Measurements from ENCODE around the gene MYO16. TPM values are rescaled to one million over a fixed set of nuclear protein-coding genes. Genes with fewer than 3 reads are reported as not detected.

MYO16 gene
- total RNA-seq, 3 donors from 2014 or later: 0.15 to 0.48 (median 0.33) TPM

DNA sequence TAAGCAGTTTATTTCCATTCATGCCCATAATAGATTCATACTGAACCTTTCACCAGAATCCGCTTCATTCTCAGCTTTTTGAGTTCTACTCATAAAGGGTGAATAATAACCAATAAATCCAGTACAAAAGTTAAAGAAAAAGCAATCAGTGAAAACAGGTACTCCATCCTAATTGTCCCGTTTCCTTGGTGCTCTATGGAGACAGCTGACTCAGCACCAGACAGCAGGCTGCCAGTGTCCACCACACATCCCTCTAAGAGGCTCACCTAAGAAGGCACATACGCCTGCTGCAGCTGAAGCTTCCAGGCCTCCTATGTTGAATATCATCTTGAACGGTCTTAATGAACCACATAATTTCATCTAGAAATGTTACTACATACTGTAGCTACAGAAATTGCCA is 27.3 kb downstream of the MYO16 start:
- intact Hi-C loops (cut with DNase I; ENCODE audit: low total_unique reads): no loop called here
- TF ChIP-seq POLR2A (IDR thresholded peaks at IDR 0.05) (no peak), POLR2AphosphoS5 (IDR thresholded peaks at IDR 0.05) (no peak)
- TF ChIP-seq, protein P1, sequence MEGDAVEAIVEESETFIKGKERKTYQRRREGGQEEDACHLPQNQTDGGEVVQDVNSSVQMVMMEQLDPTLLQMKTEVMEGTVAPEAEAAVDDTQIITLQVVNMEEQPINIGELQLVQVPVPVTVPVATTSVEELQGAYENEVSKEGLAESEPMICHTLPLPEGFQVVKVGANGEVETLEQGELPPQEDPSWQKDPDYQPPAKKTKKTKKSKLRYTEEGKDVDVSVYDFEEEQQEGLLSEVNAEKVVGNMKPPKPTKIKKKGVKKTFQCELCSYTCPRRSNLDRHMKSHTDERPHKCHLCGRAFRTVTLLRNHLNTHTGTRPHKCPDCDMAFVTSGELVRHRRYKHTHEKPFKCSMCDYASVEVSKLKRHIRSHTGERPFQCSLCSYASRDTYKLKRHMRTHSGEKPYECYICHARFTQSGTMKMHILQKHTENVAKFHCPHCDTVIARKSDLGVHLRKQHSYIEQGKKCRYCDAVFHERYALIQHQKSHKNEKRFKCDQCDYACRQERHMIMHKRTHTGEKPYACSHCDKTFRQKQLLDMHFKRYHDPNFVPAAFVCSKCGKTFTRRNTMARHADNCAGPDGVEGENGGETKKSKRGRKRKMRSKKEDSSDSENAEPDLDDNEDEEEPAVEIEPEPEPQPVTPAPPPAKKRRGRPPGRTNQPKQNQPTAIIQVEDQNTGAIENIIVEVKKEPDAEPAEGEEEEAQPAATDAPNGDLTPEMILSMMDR (IDR thresholded peaks at IDR 0.05): no peak
- Histone ChIP-seq H3K9me3 (peaks cover 0 to 9% of the 10 kb centered on the region in 2 donors), H3K4me3 (no peak overlapping the region), H3K27ac (no peak overlapping the region), H3K4me1 (no peaks in the 10 kb centered on the region), H3K27me3 (no peaks in the 10 kb centered on the region), H3K36me3 (no peaks in the 10 kb centered on the region)
- no peak for DNase-seq (ENCODE audit: low spot score in 2 of 2)

DNA sequence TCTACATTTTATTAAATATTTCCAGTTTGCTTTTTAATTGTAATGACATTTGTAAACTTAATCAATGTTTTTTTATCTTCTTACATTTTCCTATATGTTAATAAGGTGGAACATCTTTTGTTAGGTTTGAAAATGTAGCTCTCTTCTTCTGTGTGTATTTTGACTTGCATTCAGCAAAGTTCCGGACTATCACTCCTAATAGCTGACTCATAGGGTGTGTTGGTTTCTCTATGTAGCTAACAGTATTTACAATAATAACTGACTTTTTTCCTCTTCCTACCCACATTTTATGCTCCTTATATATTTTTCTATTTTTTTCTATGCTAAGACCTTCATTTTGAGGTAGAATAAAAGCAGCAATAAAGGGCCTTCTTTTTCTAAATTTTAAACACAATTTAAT is 28.1 kb downstream of the MYO16 start:
- intact Hi-C loops (cut with DNase I; ENCODE audit: low total_unique reads): no loop called here
- Histone ChIP-seq H3K27ac (no peak overlapping the region), H3K9me3 (peaks cover 0 to 15% of the 10 kb centered on the region in 2 donors), H3K27me3 (no peaks in the 10 kb centered on the region), H3K36me3 (no peaks in the 10 kb centered on the region), H3K4me3 (no peak overlapping the region), H3K4me1 (no peaks in the 10 kb centered on the region)
- no peak for DNase-seq (ENCODE audit: low spot score in 2 of 2)
- TF ChIP-seq POLR2A (IDR thresholded peaks at IDR 0.05): no peak
- TF ChIP-seq POLR2AphosphoS5 (IDR thresholded peaks at IDR 0.05): no peak
- TF ChIP-seq, protein P1 (IDR thresholded peaks at IDR 0.05): no peak

DNA sequence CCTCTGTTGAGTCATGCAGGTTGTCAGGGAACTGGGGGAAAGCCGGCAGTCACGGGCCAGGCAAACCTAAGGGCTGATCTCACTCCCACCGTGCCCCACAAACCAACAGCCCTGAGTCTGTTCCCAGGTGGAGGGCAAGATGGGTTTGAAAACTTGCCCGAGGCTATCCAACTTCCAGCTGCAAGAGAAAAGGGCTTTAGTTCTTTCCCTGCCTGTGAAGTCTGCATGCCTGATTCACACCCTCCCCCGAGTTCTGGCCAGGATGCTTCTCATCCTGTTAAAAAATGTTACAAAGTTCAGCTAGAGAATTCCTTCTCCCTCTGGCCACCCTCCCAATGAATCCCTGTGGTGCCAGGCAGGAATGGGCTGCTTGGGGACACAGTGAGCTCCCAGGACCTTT is 33.1 kb downstream of the MYO16 start:
- Histone ChIP-seq H3K27ac (no peak overlapping the region), H3K9me3 (peaks cover 0 to 31% of the 10 kb centered on the region in 2 donors), H3K4me3 (no peak overlapping the region), H3K27me3 (no peaks in the 10 kb centered on the region), H3K36me3 (no peaks in the 10 kb centered on the region), H3K4me1 (no peaks in the 10 kb centered on the region)
- TF ChIP-seq POLR2AphosphoS5 (IDR thresholded peaks at IDR 0.05) (no peak), POLR2A (IDR thresholded peaks at IDR 0.05) (no peak)
- TF ChIP-seq, protein P1 (IDR thresholded peaks at IDR 0.05): no peak
- intact Hi-C loops (cut with DNase I; ENCODE audit: low total_unique reads): no loop called here
- no peak for DNase-seq (ENCODE audit: low spot score in 2 of 2)

DNA sequence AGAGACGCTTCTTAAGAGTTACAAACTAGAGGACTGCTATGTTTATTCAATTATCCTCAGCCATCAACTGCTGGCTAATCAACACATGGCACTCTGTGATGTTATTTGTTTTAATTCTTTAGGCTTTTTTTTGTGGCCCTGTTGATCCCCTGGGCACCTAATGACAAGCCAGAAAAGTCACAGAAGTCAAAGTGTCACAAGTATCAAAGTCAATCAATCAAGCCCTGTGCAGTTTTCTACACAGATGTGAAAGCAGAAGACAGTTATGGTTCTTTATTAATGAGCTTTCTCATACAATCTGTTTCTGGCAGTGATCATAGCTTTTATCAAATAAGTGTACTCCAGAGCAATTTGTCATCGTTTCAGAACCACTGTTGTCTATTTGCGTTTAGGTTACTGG is 34.3 kb downstream of the MYO16 start:
- Histone ChIP-seq H3K27ac (no peak overlapping the region), H3K4me3 (no peak overlapping the region), H3K9me3 (peaks cover 3 to 43% of the 10 kb centered on the region in 2 donors), H3K4me1 (no peaks in the 10 kb centered on the region), H3K27me3 (no peaks in the 10 kb centered on the region), H3K36me3 (no peaks in the 10 kb centered on the region)
- DNase-seq (ENCODE audit: low spot score in 2 of 2): no peak
- intact Hi-C loops (cut with DNase I; ENCODE audit: low total_unique reads): no loop called here
- no peak for TF ChIP-seq POLR2A (IDR thresholded peaks at IDR 0.05)
- TF ChIP-seq, protein P1 (IDR thresholded peaks at IDR 0.05): no peak

DNA sequence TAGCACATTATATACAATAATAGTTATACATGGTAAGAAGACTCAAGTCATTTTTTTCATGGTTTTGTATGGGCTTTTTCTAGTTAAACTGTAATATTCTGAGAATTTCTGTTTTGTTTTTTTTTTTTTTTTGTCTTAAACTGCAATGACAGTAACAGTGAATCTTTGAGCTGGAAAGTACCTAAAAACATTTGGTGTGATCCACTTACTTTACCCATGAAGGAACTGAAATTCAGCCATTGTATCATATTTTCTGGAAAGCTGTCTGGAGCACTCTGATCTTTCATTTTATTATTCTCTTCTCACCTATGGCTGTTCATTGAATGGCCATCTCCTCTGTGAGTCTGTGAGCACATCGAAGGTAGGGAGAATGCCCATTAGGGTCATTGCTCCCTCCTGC is 37.8 kb downstream of the MYO16 start:
- no peak for DNase-seq (ENCODE audit: low spot score in 2 of 2)
- Histone ChIP-seq H3K4me1 (no peaks in the 10 kb centered on the region), H3K4me3 (no peak overlapping the region), H3K27me3 (no peaks in the 10 kb centered on the region), H3K36me3 (no peaks in the 10 kb centered on the region), H3K9me3 (peaks cover 17 to 57% of the 10 kb centered on the region in 2 donors), H3K27ac (no peak overlapping the region)
- TF ChIP-seq POLR2AphosphoS5 (IDR thresholded peaks at IDR 0.05) (no peak), POLR2A (IDR thresholded peaks at IDR 0.05) (no peak)
- TF ChIP-seq, protein P1 (IDR thresholded peaks at IDR 0.05): no peak
- intact Hi-C loops (cut with DNase I; ENCODE audit: low total_unique reads): no loop called here

Measured in breast epithelium (tissue), 4 donors.